ENCODE data around the gene RPL29. TPM values are rescaled to one million over a fixed set of nuclear protein-coding genes. Genes with fewer than 3 reads are reported as not detected.

The RPL29 gene
- total RNA-seq, 4 donors from 2014 or later = 1,723 to 2,189 (median 1,972) TPM

GRCh38 chr3:52020796-52021195, 25.1 kb upstream of the RPL29 start:
- ATAC-seq (ENCODE audit: low FRiP score) (no peak), DNase-seq (ENCODE audit: low spot score) (no peak)
- TF ChIP-seq CTCF (IDR thresholded peaks at IDR 0.05) = no peak

- DNase-seq (ENCODE audit: low spot score) (no peak), ATAC-seq (ENCODE audit: low FRiP score) (no peak)
- no peak for TF ChIP-seq CTCF (IDR thresholded peaks at IDR 0.05)
Measured at GRCh38 chr3:52019352-52020080, 23.8 kb upstream of the RPL29 start.

GRCh38 chr3:52018319-52019000, 22.8 kb upstream of the RPL29 start:
- ATAC-seq (ENCODE audit: low FRiP score) (no peak), DNase-seq (ENCODE audit: low spot score) (no peak)
- TF ChIP-seq CTCF (IDR thresholded peaks at IDR 0.05) = no peak

- ATAC-seq (ENCODE audit: low FRiP score) (no peak), DNase-seq (ENCODE audit: low spot score) (no peak)
- TF ChIP-seq CTCF (IDR thresholded peaks at IDR 0.05) = no peak
Measured at GRCh38 chr3:52017586-52017985, 21.9 kb upstream of the RPL29 start.

GRCh38 chr3:52015438-52016228, 19.9 kb upstream of the RPL29 start:
- TF ChIP-seq CTCF (IDR thresholded peaks at IDR 0.05) = no peak
- DNase-seq (ENCODE audit: low spot score) = no peak
- ATAC-seq (ENCODE audit: low FRiP score) = no peak

- no peak for ATAC-seq (ENCODE audit: low FRiP score)
- no peak for TF ChIP-seq CTCF (IDR thresholded peaks at IDR 0.05)
- DNase-seq (ENCODE audit: low spot score) = no peak
Measured at GRCh38 chr3:52014613-52015012, 18.9 kb upstream of the RPL29 start.
